Lower leg skin (tissue), 4 donors: Measurements from ENCODE around the gene CUL5. TPM values are rescaled to one million over a fixed set of nuclear protein-coding genes. Genes with fewer than 3 reads are reported as not detected.

Experiments
- DNase-seq, 2 donors: peaks; one replicate each; pipeline ENCODE4 v3.0.0-alpha.2; 2019; ENCODE audit warnings: low spot score in 2 of 2
- H3K4me3 ChIP-seq: fragments of 200-600 bp; sonication (generic); 2 replicates; pipeline ENCODE4 v1.5.1; 2017; ENCODE audit warnings: mild to moderate bottlenecking, low read depth; ENCODE audit not compliant: poor library complexity, severe bottlenecking
- CTCF ChIP-seq, 3 donors: fragments of 450-650 bp; IDR thresholded peaks; one replicate each; pipeline ENCODE4 v1.5.1; 2016; ENCODE audit warnings: antibody characterized with exemption in 3 of 3, mild to moderate bottlenecking in 3 of 3, moderate library complexity in 2 of 3
- POLR2A ChIP-seq, 2 donors: fragments of 450-650 bp; IDR thresholded peaks; one replicate each; pipeline ENCODE4 v1.6.1; 2016 to 2017; ENCODE audit warnings: antibody characterized with exemption in 2 of 2, mild to moderate bottlenecking in 1 of 2, moderate library complexity in 1 of 2
- WGBS, 2 donors: methylation state at CpG; one replicate each; pipeline ENCODE4 v1.1.5; 2018; 5-methylcytosine and 5-hydroxymethylcytosine counted together
- intact Hi-C: fragments of 100-400 bp; cut with DNase I; formaldehyde crosslinking; loops from one replicate; pipeline ENCODE4 v1.15.0; 2023; ENCODE audit warnings: low total_unique reads
- total RNA-seq, 4 donors: library from RNA; depleted of rRNA; stranded (reverse); fragments of >200 nt; gene quantifications; one replicate each; pipeline ENCODE4 v1.1.0, GENCODE V29; 2016

The CUL5 gene
- total RNA-seq, 4 donors from 2014 or later: 24.2 to 30.1 (median 29.4) TPM

- TF ChIP-seq CTCF (IDR thresholded peaks at IDR 0.05) (no peak), POLR2A (IDR thresholded peaks at IDR 0.05) (no peak)
- no peak for DNase-seq
- no peak overlapping the region for H3K4me3 ChIP-seq
- intact Hi-C loops: no loop called here
- 94 to 95% methylated on average over 5 of the region's 5 CpGs for WGBS, 2 donors
Measured at GRCh38 chr11:108012139-108012725, 3.5 kb downstream of the CUL5 start.

- H3K4me3 ChIP-seq: no peak overlapping the region
- intact Hi-C loops: no loop called here
- TF ChIP-seq POLR2A (IDR thresholded peaks at IDR 0.05): no peak
- no peak for TF ChIP-seq CTCF (IDR thresholded peaks at IDR 0.05)
- no peak for DNase-seq
Measured at GRCh38 chr11:108016647-108017046, 7.9 kb downstream of the CUL5 start.

GRCh38 chr11:108018708-108019107, 10.0 kb downstream of the CUL5 start:
- TF ChIP-seq POLR2A (IDR thresholded peaks at IDR 0.05): no peak
- TF ChIP-seq CTCF (IDR thresholded peaks at IDR 0.05): no peak
- 96 to 99% methylated on average over 2 of the region's 2 CpGs for WGBS, 2 donors
- intact Hi-C loops: no loop called here
- H3K4me3 ChIP-seq: no peak overlapping the region
- DNase-seq: no peak

- no peak for DNase-seq
- intact Hi-C loops: no loop called here
- 77 to 79% methylated on average over 4 of the region's 4 CpGs for WGBS, 2 donors
- H3K4me3 ChIP-seq: no peak overlapping the region
- no peak for TF ChIP-seq CTCF (IDR thresholded peaks at IDR 0.05)
- no peak for TF ChIP-seq POLR2A (IDR thresholded peaks at IDR 0.05)
Measured at GRCh38 chr11:108019870-108020540, 11.3 kb downstream of the CUL5 start.

- WGBS, 2 donors: 59 to 67% methylated on average over 5 of the region's 5 CpGs
- DNase-seq: no peak
- intact Hi-C loops: no loop called here
- TF ChIP-seq POLR2A (IDR thresholded peaks at IDR 0.05) (no peak), CTCF (IDR thresholded peaks at IDR 0.05) (no peak)
- H3K4me3 ChIP-seq: no peak overlapping the region
Measured at GRCh38 chr11:108025387-108026080, 16.8 kb downstream of the CUL5 start.
